Activated CD4-positive, alpha-beta memory T cell treated with anti-CD3 and anti-CD28 coated beads, Interleukin-2, amount 10 ng/mL, durations not matched to agents 7 days and 5 days (primary cell): ENCODE results near the gene MATN1. TPM values are rescaled to one million over a fixed set of nuclear protein-coding genes. Genes with fewer than 3 reads are reported as not detected.
"Not testable (repeated sequence)": the region's sequence is repeated elsewhere in the genome, so short reads cannot be mapped to it uniquely, and the experiment has no call there.

Experiments
- CTCF ChIA-PET: fragments of 350-600 bp; sonication (Branson Sonifier 250); formaldehyde crosslinking; loops from one replicate; lab custom pipeline; 2021; ENCODE audit warnings: antibody characterized with exemption, inconsistent platforms; lab: Charles Lee
- POLR2A ChIA-PET: fragments of 350-600 bp; sonication (Branson Sonifier 250); formaldehyde crosslinking; loops from one replicate; lab custom pipeline; 2021; ENCODE audit warnings: antibody characterized with exemption; lab: Charles Lee
- DNase-seq: peaks from one replicate; pipeline ENCODE4 v3.0.0-alpha.2; 2020
- H3K27ac Mint-ChIP-seq: one replicate; pipeline ENCODE4 v1.8.0; 2021; ENCODE audit warnings: mild to moderate bottlenecking, mixed read lengths
- H3K27me3 Mint-ChIP-seq: one replicate; pipeline ENCODE4 v1.8.0; 2021; ENCODE audit warnings: mixed read lengths
- H3K36me3 Mint-ChIP-seq: one replicate; pipeline ENCODE4 v1.8.0; 2021; ENCODE audit warnings: low read depth, mixed read lengths
- H3K4me1 Mint-ChIP-seq: one replicate; pipeline ENCODE4 v1.8.0; 2021; ENCODE audit warnings: mixed read lengths
- H3K4me3 Mint-ChIP-seq: one replicate; pipeline ENCODE4 v1.8.0; 2021; ENCODE audit warnings: mild to moderate bottlenecking, mixed read lengths
- H3K9me3 Mint-ChIP-seq: one replicate; pipeline ENCODE4 v1.8.0; 2021; ENCODE audit warnings: mixed read lengths
- total RNA-seq, 2 experiments: library from RNA; stranded (reverse); gene quantifications; one replicate each; pipeline ENCODE4 v1.2.3, GENCODE V29; 2021

Gene MATN1
- total RNA-seq: not detected

- POLR2A ChIA-PET: no interaction called here
- H3K27me3 Mint-ChIP-seq: no peaks in the 10 kb centered on the region
- H3K4me1 Mint-ChIP-seq: peaks cover 8% of the 10 kb centered on the region
- no peaks in the 10 kb centered on the region for H3K9me3 Mint-ChIP-seq
- CTCF ChIA-PET: interaction anchor here (1.9 to 6.5 kb wide), 4 partner anchors 20 to 59 kb away, joined by 5 to 58 read pairs (median 14); no protein-coding TSS in a partner anchor
- H3K4me3 Mint-ChIP-seq: no peak within 1 kb of the TSS
- H3K36me3 Mint-ChIP-seq: no peaks in the 10 kb centered on the region
- no peak within 1 kb of the TSS for H3K27ac Mint-ChIP-seq
- DNase-seq: no peak
These were observed at the start of gene MATN1 for GRCh38 chr1:30723331-30723755. Gene MATN1, minus strand, starts transcription at chr1:30723585. Its CDS starts 34 bp downstream, at chr1:30723551.

- Mint-ChIP-seq H3K27ac (no peak overlapping the region), H3K27me3 (peaks cover 5% of the 10 kb centered on the region), H3K4me3 (no peak overlapping the region), H3K9me3 (no peaks in the 10 kb centered on the region), H3K36me3 (no peaks in the 10 kb centered on the region), H3K4me1 (peaks cover 4% of the 10 kb centered on the region)
- POLR2A ChIA-PET: no interaction called here
- CTCF ChIA-PET: interaction anchor here (3.3 to 3.8 kb wide), 2 partner anchors 8 to 12 kb away, joined by 16 to 21 read pairs; no protein-coding TSS in a partner anchor
- DNase-seq: no peak
These were observed 47.6 kb upstream of the MATN1 start for GRCh38 chr1:30771005-30771404.

- no peak for DNase-seq
- no peak overlapping the region for H3K27ac Mint-ChIP-seq
- ChIA-PET POLR2A (no interaction called here), CTCF (interaction anchor here (1.0 to 3.3 kb wide), 2 partner anchors 9 to 52 kb away, joined by 5 to 21 read pairs; no protein-coding TSS in a partner anchor)
- no peaks in the 10 kb centered on the region for H3K36me3 Mint-ChIP-seq
- no peak overlapping the region for H3K4me3 Mint-ChIP-seq
- H3K9me3 Mint-ChIP-seq: no peaks in the 10 kb centered on the region
- H3K4me1 Mint-ChIP-seq: peaks cover 11% of the 10 kb centered on the region
- H3K27me3 Mint-ChIP-seq: peaks cover 5% of the 10 kb centered on the region
These were observed 46.8 kb upstream of the MATN1 start for GRCh38 chr1:30770150-30770549.

- H3K36me3 Mint-ChIP-seq: no peaks in the 10 kb centered on the region
- ChIA-PET POLR2A (interaction anchor here (1.2 to 2.3 kb wide), 2 partner anchors 11 to 25 kb away, joined by 6 to 9 read pairs; partner anchors contain the start of gene LAPTM5), CTCF (interaction anchor here (1.0 to 3.3 kb wide), 8 partner anchors 10 to 51 kb away, joined by 3 to 21 read pairs (median 4); partner anchors contain the start of gene LAPTM5)
- H3K27me3 Mint-ChIP-seq: peaks cover 5% of the 10 kb centered on the region
- H3K9me3 Mint-ChIP-seq: no peaks in the 10 kb centered on the region
- no peak overlapping the region for H3K27ac Mint-ChIP-seq
- DNase-seq: no peak
- H3K4me1 Mint-ChIP-seq: peaks cover 11% of the 10 kb centered on the region
- H3K4me3 Mint-ChIP-seq: no peak overlapping the region
These were observed 45.7 kb upstream of the MATN1 start for GRCh38 chr1:30768830-30769718.

GRCh38 chr1:30768159-30768829 is 44.9 kb upstream of the MATN1 start:
- peaks cover 5% of the 10 kb centered on the region for H3K27me3 Mint-ChIP-seq
- no peak overlapping the region for H3K4me3 Mint-ChIP-seq
- peaks cover 11% of the 10 kb centered on the region for H3K4me1 Mint-ChIP-seq
- no peaks in the 10 kb centered on the region for H3K9me3 Mint-ChIP-seq
- POLR2A ChIA-PET: interaction anchor here (1.2 to 2.3 kb wide), 2 partner anchors 10 to 25 kb away, joined by 6 to 9 read pairs; partner anchors contain the start of gene LAPTM5
- no peak overlapping the region for H3K27ac Mint-ChIP-seq
- H3K36me3 Mint-ChIP-seq: no peaks in the 10 kb centered on the region
- no peak for DNase-seq
- CTCF ChIA-PET: interaction anchor here (1.1 to 3.3 kb wide), 7 partner anchors 11 to 50 kb away, joined by 3 to 21 read pairs (median 3); partner anchors contain the start of gene LAPTM5

GRCh38 chr1:30766948-30767347 is 43.6 kb upstream of the MATN1 start:
- not testable (repeated sequence) for H3K9me3 Mint-ChIP-seq

GRCh38 chr1:30765556-30766434 is 42.4 kb upstream of the MATN1 start:
- Mint-ChIP-seq H3K27me3 (no peaks in the 10 kb centered on the region), H3K27ac (no peak overlapping the region), H3K4me3 (no peak overlapping the region), H3K36me3 (no peaks in the 10 kb centered on the region), H3K4me1 (peaks cover 30% of the 10 kb centered on the region), H3K9me3 (no peaks in the 10 kb centered on the region)
- no peak for DNase-seq
- CTCF ChIA-PET: interaction anchor here (1.7 to 2.5 kb wide), 2 partner anchors 13 to 47 kb away, joined by 5 to 18 read pairs; no protein-coding TSS in a partner anchor
- POLR2A ChIA-PET: interaction anchor here (1.0 to 2.6 kb wide), 3 partner anchors 8 to 22 kb away, joined by 3 to 8 read pairs (median 8); partner anchors contain the start of gene LAPTM5

More at GRCh38 chr1:30766948-30767347, 43.6 kb upstream of the MATN1 start:
- H3K27ac Mint-ChIP-seq, H3K27me3 Mint-ChIP-seq, H3K36me3 Mint-ChIP-seq, DNase-seq, H3K4me3 Mint-ChIP-seq: not testable (repeated sequence)
- ChIA-PET POLR2A (interaction anchor here (1.0 to 2.6 kb wide), 3 partner anchors 9 to 48 kb away, joined by 3 to 9 read pairs (median 8); partner anchors contain the start of gene LAPTM5), CTCF (interaction anchor here (1.2 to 2.5 kb wide), 3 partner anchors 12 to 48 kb away, joined by 4 to 18 read pairs (median 7); no protein-coding TSS in a partner anchor)
- H3K4me1 Mint-ChIP-seq: peaks cover 22% of the 10 kb centered on the region

- peaks cover 37% of the 10 kb centered on the region for H3K4me1 Mint-ChIP-seq
- POLR2A ChIA-PET: interaction anchor here (1.0 to 2.6 kb wide), 3 partner anchors 7 to 21 kb away, joined by 3 to 8 read pairs (median 8); partner anchors contain the start of gene LAPTM5
- H3K36me3 Mint-ChIP-seq: no peaks in the 10 kb centered on the region
- H3K27me3 Mint-ChIP-seq: no peaks in the 10 kb centered on the region
- no peak overlapping the region for H3K27ac Mint-ChIP-seq
- no peak for DNase-seq
- no peaks in the 10 kb centered on the region for H3K9me3 Mint-ChIP-seq
- H3K4me3 Mint-ChIP-seq: no peak overlapping the region
- CTCF ChIA-PET: interaction anchor here (1.7 to 2.5 kb wide), 2 partner anchors 14 to 47 kb away, joined by 5 to 18 read pairs; no protein-coding TSS in a partner anchor
These were observed 41.7 kb upstream of the MATN1 start for GRCh38 chr1:30764939-30765555.

- Mint-ChIP-seq H3K27me3 (no peaks in the 10 kb centered on the region), H3K36me3 (no peaks in the 10 kb centered on the region), H3K9me3 (no peaks in the 10 kb centered on the region), H3K4me1 (peaks cover 44% of the 10 kb centered on the region), H3K4me3 (no peak overlapping the region), H3K27ac (no peak overlapping the region)
- ChIA-PET POLR2A (no interaction called here), CTCF (interaction anchor here (0.9 kb wide), 1 partner anchor 20 kb away, joined by 3 read pairs; no protein-coding TSS in a partner anchor)
- DNase-seq: no peak
These were observed 41.0 kb upstream of the MATN1 start for GRCh38 chr1:30764396-30764795.

- POLR2A ChIA-PET: interaction anchor here (12.3 kb wide), 1 partner anchor 18 kb away, joined by 341 read pairs; no protein-coding TSS in a partner anchor
- Mint-ChIP-seq H3K27me3 (no peaks in the 10 kb centered on the region), H3K36me3 (no peaks in the 10 kb centered on the region), H3K4me3 (no peak overlapping the region), H3K9me3 (no peaks in the 10 kb centered on the region), H3K27ac (no peak overlapping the region), H3K4me1 (peaks cover 50% of the 10 kb centered on the region)
- no peak for DNase-seq
- CTCF ChIA-PET: interaction anchor here (0.9 to 8.3 kb wide), 3 partner anchors 16 to 44 kb away, joined by 3 to 67 read pairs (median 7); no protein-coding TSS in a partner anchor
These were observed 40.4 kb upstream of the MATN1 start for GRCh38 chr1:30763651-30764248.
